Dermis microvascular lymphatic vessel endothelial cell (primary cell): ENCODE results near the gene FOXO1. TPM values are rescaled to one million over a fixed set of nuclear protein-coding genes. Genes with fewer than 3 reads are reported as not detected.
A peak's percentile ranks its signal among the peaks of the same experiment; 100 is the strongest.

Experiments used
- DNase-seq, 2 donors: peaks; one replicate each; pipeline versions ENCODE4 v3.0.0 to v3.0.0-alpha.2; 2010; ENCODE audit warnings: low read depth in 2 of 2
- total RNA-seq: library from RNA; depleted of rRNA; stranded (reverse); fragments of >200 nt; gene quantifications from 2 replicates; pipeline ENCODE4 v1.2.1, GENCODE V29; 2014

The FOXO1 gene
- total RNA-seq, 1 donor from 2014 or later, result 16.2 TPM

GRCh38 chr13:40549500-40550094 lies 116.8 kb downstream of the FOXO1 start:
- DNase-seq, result no peak

GRCh38 chr13:40547591-40548315 lies 118.7 kb downstream of the FOXO1 start:
- DNase-seq, result no peak

GRCh38 chr13:40546047-40546446 lies 120.4 kb downstream of the FOXO1 start:
- no peak for DNase-seq

GRCh38 chr13:40540328-40541044 lies 126.0 kb downstream of the FOXO1 start:
- peak; percentile 85 to 96 for DNase-seq

GRCh38 chr13:40539576-40540327 lies 126.7 kb downstream of the FOXO1 start:
- DNase-seq, result no peak

GRCh38 chr13:40537146-40537895 lies 129.1 kb downstream of the FOXO1 start:
- peak in 1 of 2 donors; percentile 39 for DNase-seq

- peak; percentile 35 to 48 for DNase-seq
Measured at GRCh38 chr13:40536443-40537113, 129.9 kb downstream of the FOXO1 start.

GRCh38 chr13:40535345-40535836 lies 131.1 kb downstream of the FOXO1 start:
- DNase-seq, result no peak

GRCh38 chr13:40534456-40534855 lies 132.0 kb downstream of the FOXO1 start:
- no peak for DNase-seq

- no peak for DNase-seq
Measured at GRCh38 chr13:40533072-40533471, 133.4 kb downstream of the FOXO1 start.

GRCh38 chr13:40530961-40531360 lies 135.5 kb downstream of the FOXO1 start:
- DNase-seq, result no peak

GRCh38 chr13:40528881-40529280 lies 137.6 kb downstream of the FOXO1 start:
- DNase-seq, result no peak

GRCh38 chr13:40527914-40528313 lies 138.5 kb downstream of the FOXO1 start:
- DNase-seq, result no peak

GRCh38 chr13:40522282-40522681 lies 144.2 kb downstream of the FOXO1 start:
- DNase-seq, result no peak

GRCh38 chr13:40520916-40521315 lies 145.5 kb downstream of the FOXO1 start:
- DNase-seq, result no peak

GRCh38 chr13:40519637-40520036 lies 146.8 kb downstream of the FOXO1 start:
- no peak for DNase-seq

- no peak for DNase-seq
Measured at GRCh38 chr13:40518481-40518882, 148.0 kb downstream of the FOXO1 start.

GRCh38 chr13:40517486-40518480 lies 148.7 kb downstream of the FOXO1 start:
- no peak for DNase-seq

- DNase-seq, result peak; percentile 56 to 84
Measured at GRCh38 chr13:40515702-40516101, 150.7 kb downstream of the FOXO1 start.
